Activated CD8-positive, alpha-beta memory T cell treated with anti-CD3 and anti-CD28 coated beads, Interleukin-2, amount 50 U/mL, for 1 hour (primary cell): ENCODE data around the gene ERRFI1.

Source experiments
- DNase-seq: peaks from one replicate; pipeline ENCODE4 v3.0.0-alpha.2; 2020; ENCODE audit errors: extremely low read depth

ERRFI1 gene

DNA sequence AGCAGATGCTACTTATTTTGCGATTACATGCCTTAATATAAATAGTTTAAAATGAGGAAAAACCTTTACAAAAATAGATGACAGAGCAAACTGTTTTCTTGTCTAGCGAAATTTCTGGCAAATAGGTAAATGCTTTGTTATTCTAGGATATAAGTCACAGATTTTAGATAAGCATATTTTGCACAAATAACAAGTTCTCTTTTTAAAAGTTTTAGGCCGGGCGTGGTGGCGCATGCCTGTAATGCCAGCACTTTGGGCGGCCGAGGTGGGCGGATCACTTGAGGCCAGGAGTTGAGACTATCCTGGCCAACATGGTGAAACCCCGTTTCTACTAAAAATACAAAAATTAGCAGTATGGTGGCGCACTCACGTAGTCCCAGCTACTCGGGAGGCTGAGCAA lies 20.3 kb upstream of the ERRFI1 start:
- no peak for DNase-seq

DNA sequence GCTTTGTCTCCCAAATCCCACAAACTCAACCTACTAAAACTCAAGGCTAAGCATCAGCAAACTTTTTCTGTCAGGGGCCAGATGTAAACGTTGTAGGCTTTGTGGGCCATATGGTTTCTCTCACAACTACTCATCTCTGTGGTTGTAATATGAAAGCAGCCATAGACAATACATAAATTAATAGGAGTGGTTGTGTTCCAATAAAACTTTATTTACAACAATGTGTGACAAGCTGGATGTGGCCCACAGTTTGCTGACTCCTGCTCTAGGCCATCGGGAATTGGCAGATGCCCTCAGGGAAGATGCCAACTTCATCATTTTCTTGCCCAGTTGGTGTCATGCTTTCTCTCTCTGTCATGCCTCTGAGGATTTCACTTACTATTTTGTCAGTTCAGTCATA lies 17.5 kb upstream of the ERRFI1 start:
- no peak for DNase-seq

DNA sequence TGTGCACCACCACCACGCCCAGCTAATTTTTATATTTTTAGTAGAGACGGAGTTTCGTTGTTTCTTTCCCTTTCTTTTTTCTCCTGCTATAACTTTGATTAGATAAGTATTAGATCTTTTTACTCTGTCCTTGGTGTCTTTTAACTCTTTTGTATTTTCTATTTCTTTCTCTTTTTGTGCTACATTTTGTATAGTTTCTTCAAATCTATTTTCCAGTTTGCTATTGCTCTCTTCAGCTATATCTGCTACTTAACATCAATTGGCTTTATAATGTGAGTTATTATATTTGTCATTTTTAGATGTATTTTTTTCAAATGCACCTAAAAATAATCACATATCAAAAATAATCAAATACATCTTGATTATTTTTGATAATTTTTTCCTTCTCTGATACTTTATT lies 16.0 kb upstream of the ERRFI1 start:
- no peak for DNase-seq

DNA sequence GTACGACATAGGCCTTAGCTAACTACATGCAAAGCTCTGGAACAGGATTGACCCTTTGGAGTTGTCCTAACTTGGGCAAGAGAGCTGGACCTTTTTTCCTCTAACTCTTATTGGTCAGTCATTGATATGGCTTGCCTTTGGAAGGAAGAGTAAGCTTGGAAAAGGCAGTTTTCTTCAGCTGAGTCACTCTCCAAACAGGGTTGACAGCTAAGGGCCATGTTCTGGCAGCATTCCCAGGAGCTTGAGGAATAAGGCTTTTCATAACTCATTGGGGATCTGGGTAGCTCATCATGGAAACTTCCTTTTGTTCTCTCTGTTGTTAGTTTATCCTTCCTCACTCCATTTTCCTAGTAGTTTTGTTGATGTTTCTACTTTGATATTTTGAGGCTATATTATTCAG lies 14.5 kb upstream of the ERRFI1 start:
- no peak for DNase-seq

DNA sequence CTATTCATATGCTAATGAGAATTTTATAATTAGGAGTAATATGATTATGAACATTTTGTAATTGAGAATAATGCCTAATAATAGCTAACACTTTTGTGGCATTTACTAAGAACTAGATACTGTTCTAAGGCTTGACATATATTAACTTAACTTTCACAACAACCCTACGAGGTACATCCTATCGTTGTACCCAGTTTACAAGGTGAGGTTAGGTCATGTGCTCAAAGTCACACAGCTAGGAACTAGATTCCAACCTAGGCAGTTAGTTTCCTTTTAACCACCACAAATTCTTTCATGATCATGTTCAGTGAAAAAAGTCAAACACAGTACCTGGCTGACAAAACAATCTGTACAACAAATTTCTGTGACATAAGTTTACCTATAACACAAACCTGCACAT lies 13.0 kb upstream of the ERRFI1 start:
- no peak for DNase-seq

DNA sequence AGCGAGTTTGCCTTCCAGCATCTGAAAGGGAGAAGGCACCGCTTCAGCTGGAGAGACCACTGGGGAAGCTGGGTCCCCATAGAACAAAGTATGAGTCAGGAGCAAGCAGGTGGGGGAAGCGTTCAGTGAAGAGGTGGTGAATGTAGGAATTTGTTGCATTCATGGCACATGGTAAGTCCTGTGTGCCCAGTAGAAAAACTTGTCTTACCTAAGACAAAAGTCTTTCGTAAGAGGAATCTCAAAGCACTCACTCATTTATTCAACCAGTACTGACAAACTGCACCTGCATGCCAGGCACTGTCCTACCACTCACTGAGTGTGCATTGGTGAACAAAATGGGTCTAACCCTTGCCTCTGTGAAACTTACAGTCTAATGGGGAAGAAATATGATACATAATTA lies 9.2 kb upstream of the ERRFI1 start:
- DNase-seq: no peak

DNA sequence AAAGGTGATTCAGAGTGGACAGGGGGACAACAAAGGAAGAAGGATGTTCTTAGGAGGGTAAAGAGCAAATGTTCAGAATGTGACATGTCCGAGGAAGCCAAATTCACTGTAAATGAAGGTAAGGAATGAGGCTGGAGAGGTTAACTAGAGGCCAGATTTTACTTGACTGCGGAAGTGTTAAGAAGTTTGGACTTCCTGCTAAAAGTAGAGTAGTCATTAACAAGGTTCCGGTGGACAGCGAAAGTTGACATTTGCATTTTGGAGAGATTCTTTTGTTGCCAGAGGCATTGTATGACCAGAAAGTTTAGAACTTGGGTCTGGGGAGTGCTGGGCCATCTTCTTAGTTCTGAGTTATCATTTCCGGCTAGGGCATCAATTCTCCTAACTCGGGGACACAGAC lies 7.2 kb upstream of the ERRFI1 start:
- DNase-seq: no peak

DNA sequence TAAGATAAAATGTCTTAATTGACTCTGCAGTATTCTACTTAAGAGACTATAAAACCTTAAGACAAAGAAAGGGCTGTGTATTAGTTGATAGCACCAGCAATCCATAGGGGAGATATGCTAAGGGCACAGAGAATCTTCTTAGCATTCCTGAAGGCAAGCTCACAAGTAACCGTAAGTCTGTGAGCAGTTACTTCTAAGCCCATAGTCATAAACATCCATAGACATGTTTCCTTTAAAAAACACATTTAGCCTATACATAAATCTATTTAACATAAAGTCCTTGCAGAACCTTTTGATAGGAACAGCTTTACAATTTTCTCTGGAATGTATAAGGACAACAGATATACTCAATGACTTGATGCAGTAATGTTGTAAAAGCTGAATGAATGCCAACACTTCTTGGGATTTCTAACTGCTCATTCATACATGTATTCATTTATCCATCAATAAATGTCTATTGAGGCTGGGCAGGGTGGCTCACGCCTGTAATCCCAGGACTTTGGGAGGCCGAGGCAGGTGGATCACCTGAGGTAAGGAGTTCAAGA lies 6.3 kb upstream of the ERRFI1 start:
- no peak for DNase-seq

DNA sequence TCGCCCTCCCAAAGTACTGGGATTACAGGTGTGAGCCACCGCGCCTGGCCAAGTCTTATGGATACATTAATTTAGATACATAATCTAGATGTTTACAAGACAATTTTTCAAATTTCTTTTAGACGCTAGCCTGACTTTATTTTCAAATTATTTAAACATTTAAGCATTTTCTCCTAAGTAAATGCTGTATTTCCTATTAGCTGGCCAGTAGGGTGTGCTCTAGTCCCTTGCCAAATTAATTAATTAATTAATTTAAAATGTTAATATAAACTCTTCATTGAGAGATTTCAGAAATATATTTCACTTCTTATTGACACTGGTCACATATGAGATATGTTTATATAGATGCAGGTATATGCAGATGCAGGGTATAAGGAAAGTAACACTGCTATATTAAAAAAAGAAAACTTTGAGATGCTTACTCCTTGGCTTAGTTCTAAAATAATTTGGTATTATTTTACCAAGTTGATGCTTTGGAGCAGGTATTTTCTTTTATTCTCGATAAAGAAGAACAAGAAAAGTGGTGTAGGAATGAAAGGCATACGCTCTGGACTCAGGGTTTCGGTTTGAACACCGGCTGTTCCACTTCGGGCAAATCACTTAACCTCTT lies 5.2 kb upstream of the ERRFI1 start:
- DNase-seq: no peak

DNA sequence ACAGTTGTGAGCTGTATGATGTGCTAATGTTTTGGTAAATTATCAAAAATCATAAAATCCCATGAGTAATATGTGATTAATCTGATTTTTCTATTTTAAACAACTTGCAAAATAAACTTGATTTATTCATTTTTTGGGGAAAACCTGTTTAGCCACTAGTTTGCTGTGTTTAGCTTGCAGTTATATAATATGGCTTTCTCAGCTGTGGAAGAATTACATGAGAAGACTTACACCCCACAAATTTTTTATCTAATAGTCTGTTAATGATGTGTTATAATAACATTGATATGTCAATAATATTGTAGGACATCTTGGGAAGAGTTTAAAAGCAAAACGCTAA lies 2.4 kb upstream of the ERRFI1 start:
- DNase-seq: no peak

DNA sequence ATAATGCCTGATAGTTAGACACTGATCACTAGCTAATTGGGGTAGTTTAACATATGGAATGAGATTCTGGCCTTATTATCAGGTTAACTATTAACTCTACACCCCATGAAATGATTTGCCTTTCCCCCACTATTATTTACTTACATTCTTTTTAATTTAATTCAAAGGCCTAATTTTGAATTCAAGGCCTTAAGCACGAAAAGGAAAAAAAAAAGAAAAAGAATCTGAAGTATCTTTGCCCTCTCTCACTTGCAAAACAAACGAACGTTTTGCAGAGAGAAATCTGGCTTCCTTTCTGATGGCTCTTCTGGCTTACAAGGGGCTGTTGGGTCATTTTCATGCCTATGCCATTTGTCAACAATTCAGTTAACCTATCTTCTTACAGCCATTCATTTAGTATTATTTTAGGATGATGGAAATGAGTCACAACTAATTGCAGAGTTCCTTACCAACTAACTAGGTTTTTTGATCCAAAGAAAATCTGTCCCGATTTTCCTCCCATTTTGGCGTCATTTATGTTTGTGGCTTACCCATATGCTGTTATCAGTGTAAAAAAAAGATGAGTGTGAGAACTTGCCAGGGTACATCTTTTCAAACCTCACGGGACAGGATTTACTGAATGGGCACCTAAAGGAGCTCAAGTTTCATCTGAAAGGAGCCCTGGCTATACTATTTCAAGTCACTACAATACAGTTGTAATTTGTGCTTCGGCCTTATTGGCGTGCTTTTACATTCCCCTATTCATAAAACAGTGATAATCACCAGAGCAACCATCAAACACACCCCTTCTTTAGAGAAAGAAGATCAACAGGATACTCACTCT lies 1.9 kb upstream of the ERRFI1 start:
- DNase-seq: no peak

DNA sequence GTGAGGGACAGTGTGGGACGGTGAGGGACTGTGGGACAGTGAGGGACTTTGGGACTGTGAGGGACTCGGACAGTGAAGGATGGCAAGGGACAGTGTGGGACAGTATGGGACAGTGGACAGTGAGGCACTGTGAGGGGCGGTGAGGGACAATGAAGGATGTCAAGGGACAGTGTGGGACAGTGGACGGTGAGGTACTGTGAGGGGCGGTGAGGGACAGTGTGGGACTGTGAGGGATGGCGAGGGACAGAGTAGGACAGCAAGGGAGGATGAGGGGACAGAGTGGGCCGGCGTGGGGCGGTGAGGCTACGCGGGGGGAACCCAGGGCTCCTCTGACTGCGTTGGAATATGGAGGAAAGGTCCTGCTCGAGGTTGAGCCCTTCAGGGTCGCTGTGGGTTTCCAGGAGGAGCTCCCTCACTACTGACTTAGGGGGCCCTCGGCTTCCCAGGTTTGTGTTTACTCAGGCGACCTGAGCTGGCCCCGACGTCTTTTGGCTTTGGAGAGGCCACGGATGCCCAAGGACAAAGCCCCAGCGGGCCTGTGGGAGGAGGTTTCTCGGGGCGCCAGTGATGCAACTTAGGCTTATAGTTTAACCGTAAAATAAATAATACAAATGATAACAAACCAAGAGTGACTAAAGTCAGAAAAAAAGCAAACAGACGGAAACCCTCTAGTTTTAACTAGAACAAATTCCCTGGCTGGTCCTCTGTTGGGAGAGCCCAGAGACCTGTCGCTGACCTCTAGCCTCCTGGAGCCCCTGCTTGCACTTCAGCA lies 1.1 kb upstream of the ERRFI1 start:
- no peak for DNase-seq

DNA sequence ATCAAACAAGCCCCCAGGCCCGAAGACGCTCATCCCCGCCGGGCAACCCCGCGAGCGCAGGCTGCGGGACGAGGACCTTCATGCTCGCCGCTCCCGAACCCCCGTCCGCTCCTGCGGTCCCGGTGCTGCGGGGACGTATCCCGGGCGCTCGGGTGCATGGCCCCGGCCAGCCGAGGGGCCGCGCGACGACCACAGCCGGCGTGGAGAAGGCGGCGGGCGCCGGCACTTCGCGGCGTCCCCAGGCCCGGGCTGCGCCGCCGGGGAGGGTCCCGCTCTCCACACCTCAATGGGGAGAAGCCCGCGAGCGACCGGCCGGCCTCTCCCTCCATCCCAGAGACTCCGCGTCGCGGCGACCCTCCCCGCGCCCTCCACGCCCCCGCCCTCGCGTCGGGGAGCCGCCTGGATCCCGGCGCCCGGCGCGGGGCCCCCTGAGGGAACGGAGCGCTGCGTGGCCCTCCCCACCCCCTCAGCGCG lies 401 bp downstream of the ERRFI1 start:
- no peak for DNase-seq

DNA sequence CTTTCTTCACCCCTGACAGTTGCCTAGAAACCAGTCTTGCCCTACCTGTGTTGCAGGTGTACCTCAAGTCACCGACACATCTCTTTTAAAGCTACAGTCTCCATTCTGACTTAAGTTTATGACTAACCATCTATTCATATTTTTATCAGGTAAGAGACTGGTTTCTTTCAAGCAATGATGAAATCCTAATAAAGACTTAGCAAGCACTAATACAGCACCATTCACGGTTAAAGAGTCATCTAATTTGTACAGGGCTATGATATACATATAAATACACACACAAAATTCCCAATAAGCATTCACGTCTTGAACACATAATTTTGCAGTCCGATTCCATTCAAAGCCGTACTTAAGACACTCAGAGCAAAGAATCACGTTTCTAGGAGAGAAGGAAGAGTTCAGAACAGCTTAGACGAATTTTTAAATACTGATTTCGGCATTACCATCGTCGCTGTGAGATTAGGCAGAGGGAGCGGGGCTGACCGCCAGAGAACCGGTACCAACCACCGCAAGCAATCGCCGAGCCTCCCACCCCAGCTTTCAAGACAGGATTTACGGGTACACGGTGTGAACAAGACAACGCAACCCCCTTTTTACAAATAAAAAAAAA lies 943 bp downstream of the ERRFI1 start:
- DNase-seq: no peak

DNA sequence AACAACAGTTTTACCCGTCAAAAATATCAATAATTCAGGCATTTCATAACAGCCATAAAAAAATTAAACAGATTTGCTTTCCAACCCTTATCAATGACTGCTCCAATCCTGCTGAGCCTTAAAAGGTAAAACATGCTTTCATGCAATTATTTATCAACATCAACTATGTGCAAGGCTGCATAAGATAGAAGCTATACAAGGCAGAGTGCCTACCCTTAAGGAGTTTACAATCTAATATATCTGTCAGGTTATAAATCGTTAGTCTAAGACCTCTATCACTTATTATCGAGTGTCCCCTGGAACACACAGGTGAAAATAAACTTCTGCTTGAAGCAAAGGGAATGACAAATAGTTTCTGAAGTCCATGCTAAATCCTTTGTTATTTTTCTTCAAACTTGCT lies 1.8 kb downstream of the ERRFI1 start:
- no peak for DNase-seq

DNA sequence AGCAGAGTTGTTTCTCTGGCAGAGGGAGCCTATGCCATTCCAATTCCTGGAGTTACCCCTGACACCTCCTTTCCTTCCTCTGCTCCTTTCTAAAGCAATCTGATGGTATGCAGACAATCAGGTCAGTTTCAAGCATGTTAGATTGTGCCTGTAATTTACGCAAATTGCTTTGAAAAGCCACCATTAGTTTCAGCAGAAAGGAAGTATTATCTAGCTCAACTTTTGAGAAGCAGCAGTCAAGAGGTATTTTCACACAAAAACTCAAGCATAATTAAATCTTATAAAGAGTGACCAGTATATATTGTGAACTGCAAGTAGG lies 2.2 kb downstream of the ERRFI1 start:
- DNase-seq: no peak

DNA sequence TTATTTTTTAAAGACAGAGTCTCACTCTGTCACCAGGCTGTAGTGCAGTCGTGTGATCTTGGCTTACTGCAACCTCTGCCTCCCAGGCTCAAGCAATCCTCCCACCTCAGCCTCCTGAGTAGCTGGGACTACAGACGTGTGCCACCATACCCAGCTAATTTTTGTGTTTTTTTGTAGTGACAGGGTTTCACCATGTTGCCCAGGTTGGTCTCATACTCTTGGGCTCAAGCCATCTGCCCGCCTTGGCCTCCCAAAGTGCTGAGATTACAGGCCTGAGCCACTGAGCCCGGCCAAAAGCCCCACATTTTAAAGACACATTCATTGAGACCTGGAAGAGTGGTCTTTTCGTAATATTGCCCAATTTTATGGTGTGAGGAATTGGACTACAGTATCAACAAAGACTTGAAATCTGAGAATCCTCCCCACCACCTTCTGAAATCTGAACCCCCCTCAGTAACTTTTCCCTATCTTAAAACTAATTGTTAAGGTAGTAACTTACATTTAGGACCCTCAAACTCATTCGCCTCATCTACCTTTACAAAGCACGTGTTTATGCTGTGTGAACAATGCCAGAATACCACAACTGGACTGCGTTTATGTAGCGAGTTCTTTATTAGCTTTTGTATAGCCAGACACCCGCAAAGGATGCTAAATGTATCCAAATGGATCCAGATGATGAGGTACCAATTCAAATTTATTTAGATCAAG lies 2.7 kb downstream of the ERRFI1 start:
- DNase-seq: no peak

DNA sequence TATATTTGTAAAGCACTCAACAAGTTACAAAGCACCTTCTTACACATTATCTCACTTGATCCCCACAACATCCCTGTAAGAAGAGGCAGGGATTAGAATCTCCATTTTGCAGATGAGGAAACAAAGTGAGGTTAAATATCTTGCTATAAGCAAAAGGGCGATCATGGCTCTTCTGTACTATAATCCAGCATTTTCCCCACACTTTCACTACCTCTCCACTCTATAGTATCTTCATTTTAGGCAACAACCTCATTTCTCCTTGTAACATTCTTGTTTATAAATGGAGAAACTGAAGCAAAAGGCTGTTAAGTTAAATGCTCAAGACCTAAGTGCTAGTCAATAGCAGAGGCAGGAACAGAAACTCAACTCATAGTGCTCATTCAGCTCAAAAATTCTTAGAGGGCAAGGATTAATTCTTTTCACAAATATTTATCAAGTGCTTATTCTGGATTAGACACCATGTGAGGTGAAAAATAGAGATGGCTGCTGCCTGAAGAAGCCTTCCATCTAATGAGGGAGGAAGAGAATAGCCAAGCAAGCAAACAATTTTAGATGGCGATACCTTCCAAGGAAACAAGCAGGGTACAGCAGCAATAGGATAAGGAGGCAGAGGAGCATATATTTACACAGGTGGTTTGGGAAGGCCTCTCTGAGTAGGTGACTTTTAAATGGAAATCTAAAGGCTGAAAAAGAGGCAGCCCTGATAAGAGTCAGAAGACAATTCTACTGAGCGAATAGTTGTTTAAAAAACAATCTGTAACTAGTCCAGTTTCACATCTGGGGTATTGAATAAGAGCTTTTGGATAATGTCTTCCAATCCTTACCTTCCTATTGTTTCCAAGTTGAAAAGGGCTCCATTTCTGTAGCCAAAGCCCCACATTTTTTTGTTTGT lies 3.5 kb downstream of the ERRFI1 start:
- DNase-seq: no peak

DNA sequence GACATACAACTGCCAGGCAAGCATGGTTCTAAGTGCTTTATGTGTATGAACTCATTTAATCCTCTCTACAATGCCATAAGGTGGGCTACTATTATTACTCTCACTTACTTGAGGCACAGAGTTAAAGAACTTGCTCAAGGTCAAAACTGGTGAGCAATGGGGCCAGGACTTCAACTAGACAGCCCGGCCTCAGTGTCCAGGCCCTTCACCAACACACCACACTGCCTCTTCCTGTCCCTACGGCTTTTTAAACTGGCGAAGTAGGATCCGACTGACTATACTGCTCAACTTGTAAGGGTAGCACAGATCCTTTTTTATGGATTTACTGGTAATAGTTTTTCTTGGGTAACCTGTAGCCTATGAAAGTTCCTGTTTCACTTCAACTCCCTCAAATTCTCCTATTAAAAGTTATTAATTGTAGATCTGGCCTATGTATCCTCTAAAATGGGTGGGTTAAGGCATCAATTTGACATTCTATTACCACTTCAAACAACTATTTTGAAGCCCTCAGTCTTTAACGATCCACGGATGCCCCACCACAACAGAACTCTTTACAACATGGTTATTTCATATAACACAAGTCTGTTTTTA lies 4.3 kb downstream of the ERRFI1 start:
- DNase-seq: no peak

DNA sequence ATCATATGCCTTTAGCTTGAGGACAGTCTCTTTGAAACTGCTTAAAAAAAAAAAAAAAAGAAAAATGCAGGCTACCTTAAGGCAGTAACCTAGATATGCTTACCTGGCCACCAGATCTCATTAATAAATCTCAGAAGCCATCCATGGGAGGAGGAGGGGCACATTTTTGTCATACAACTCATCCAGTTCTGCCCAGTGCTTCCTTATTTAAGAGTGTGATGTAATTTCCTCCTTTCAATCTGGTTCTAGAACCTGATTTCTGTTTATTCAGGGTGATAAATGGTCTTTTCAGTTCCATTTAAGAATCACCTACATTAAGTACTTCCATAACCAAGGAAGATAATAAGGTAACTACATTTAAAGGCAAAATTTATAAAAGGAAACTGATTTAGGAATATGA lies 6.1 kb downstream of the ERRFI1 start:
- no peak for DNase-seq
